Pancreas (tissue), 10 donors: ENCODE measurements around the gene WWOX. TPM values are rescaled to one million over a fixed set of nuclear protein-coding genes. Genes with fewer than 3 reads are reported as not detected.

Experiments used
- ATAC-seq, 4 donors: fragments of 200-7000 bp; cut with Tn5 transposase; one replicate each; pipeline versions ENCODE4 v1.8.0 to v1.9.1; 2020; ENCODE audit warnings: mild to moderate bottlenecking in 4 of 4, moderate library complexity in 4 of 4
- DNase-seq, 6 donors: peaks; one replicate each; pipeline ENCODE4 v3.0.0-alpha.2; 2020
- FAIRE-seq: peaks from 2 replicates; lab custom pipeline; 2012; peaks lifted over from hg19 to GRCh38; lab: Jason Lieb, UNC
- H3K27ac ChIP-seq, 4 donors: fragments of 200-600 bp; sonication (generic); 1 replicate in 3 of 4; 2 replicates in 1 of 4; pipeline versions ENCODE4 v1.5.0 to v1.8.0; 2020
- H3K27me3 ChIP-seq, 4 donors: fragments of 200-600 bp; one replicate each; pipeline ENCODE4 v1.8.0; 2021
- H3K36me3 ChIP-seq, 3 donors: fragments of 200-600 bp; sonication (generic) in 1 of 3; one replicate each; pipeline versions ENCODE4 v1.5.0 to v1.8.0; 2020 to 2021
- H3K4me1 ChIP-seq, 3 donors: fragments of 200-600 bp; one replicate each; pipeline ENCODE4 v1.8.0; 2021
- H3K4me3 ChIP-seq, 4 donors: fragments of 200-600 bp; sonication (generic) in 2 of 4; one replicate each; pipeline versions ENCODE4 v1.5.0 to v1.8.0; 2020 to 2021
- H3K9me3 ChIP-seq, 4 donors: fragments of 200-600 bp; one replicate each; pipeline ENCODE4 v1.8.0; 2021
- CTCF ChIP-seq, 4 donors: fragments of 200-600 bp; sonication (generic) in 3 of 4; IDR thresholded peaks; one replicate each; pipeline versions ENCODE4 v1.5.0 to v1.8.0; 2021; ENCODE audit warnings: antibody characterized with exemption in 4 of 4
- WGBS, 2 donors: extraction: QIAGEN DNeasy Blood & Tissue Kit; methylation state at CpG; one replicate each; pipeline ENCODE4 v1.1.7; 2013; 5-methylcytosine and 5-hydroxymethylcytosine counted together
- intact Hi-C, 3 donors: fragments of 100-400 bp; cut with DNase I; formaldehyde crosslinking; loops; one replicate each; pipeline versions ENCODE4 v1.11.1 to v1.14.2; 2022
- polyA plus RNA-seq, 2 donors: library from polyadenylated mRNA; stranded (reverse); fragments of 200-250 nt; gene quantifications; one replicate each; pipeline ENCODE4 v1.2.3, GENCODE V29; 2013
- total RNA-seq, 6 donors: library from RNA; stranded (reverse); fragmentation: NEBNext Ultra II Directional in 4 of 6; extraction: Animal tissue kit (Norgen Biotek cat#: 25700) in 4 of 6; gene quantifications; one replicate each; pipeline versions ENCODE4 v1.2.1 to v1.2.4, GENCODE V29; 2021 to 2023
- donor health status: healthy with polysubstance abuse.
- donor health status: DM: no; HTN: no; CAD: no; lungs with moderate emphysema.
- donor health status: DM: no; HTN: no; CAD: no.
- donor health status: control.
- donor health status: control.
- donor health status: Bipolar disorder and iron deficiency.
- donor health status: DM: yes; HTN: yes; CAD: no.
- donor health status: DM: no; HTN: no; CAD: no.
- donor health status: DM: no; HTN: no; CAD: no.
- donor health status: DM: yes; HTN: yes; CAD: no.

The WWOX gene
- total and polyA plus RNA-seq, 8 donors: 6.8 to 14.4 (median 10.8) TPM

- FAIRE-seq (no peak), ATAC-seq (no peak)
- no peaks in the 10 kb centered on the region for H3K27me3 ChIP-seq
Measured at GRCh38 chr16:78984324-78984723, 884.9 kb downstream of the WWOX start.

GRCh38 chr16:78984887-78985464 is 885.5 kb downstream of the WWOX start:
- 66 to 67% methylated on average over 12 of the region's 12 CpGs for WGBS, 2 donors
- H3K4me3 ChIP-seq: no peak overlapping the region
- no peak for FAIRE-seq

More at GRCh38 chr16:78984324-78984723, 884.9 kb downstream of the WWOX start:
- Histone ChIP-seq H3K9me3 (no peaks in the 10 kb centered on the region), H3K36me3 (no peaks in the 10 kb centered on the region), H3K27ac (no peak overlapping the region), H3K4me1 (no peaks in the 10 kb centered on the region), H3K4me3 (no peak overlapping the region)
- TF ChIP-seq CTCF (IDR thresholded peaks at IDR 0.05): no peak
- WGBS, 2 donors: 86 to 92% methylated on average over 3 of the region's 3 CpGs
- intact Hi-C loops: no loop called here
- DNase-seq: no peak

GRCh38 chr16:78985716-78986605 is 886.5 kb downstream of the WWOX start:
- Histone ChIP-seq H3K27ac (no peak overlapping the region), H3K4me3 (no peak overlapping the region), H3K36me3 (no peaks in the 10 kb centered on the region), H3K4me1 (no peaks in the 10 kb centered on the region), H3K27me3 (no peaks in the 10 kb centered on the region), H3K9me3 (no peaks in the 10 kb centered on the region)
- no peak for TF ChIP-seq CTCF (IDR thresholded peaks at IDR 0.05)
- FAIRE-seq (no peak), ATAC-seq (no peak), DNase-seq (no peak)
- intact Hi-C loops: no loop called here
- 85 to 90% methylated on average over 13 of the region's 13 CpGs for WGBS, 2 donors

More at GRCh38 chr16:78984887-78985464, 885.5 kb downstream of the WWOX start:
- H3K9me3 ChIP-seq: no peaks in the 10 kb centered on the region
- H3K27me3 ChIP-seq: no peaks in the 10 kb centered on the region
- H3K27ac ChIP-seq: no peak overlapping the region
- H3K36me3 ChIP-seq: no peaks in the 10 kb centered on the region
- no peaks in the 10 kb centered on the region for H3K4me1 ChIP-seq
- no peak for DNase-seq
- TF ChIP-seq CTCF (IDR thresholded peaks at IDR 0.05): no peak
- intact Hi-C loops: no loop called here
- ATAC-seq: no peak

GRCh38 chr16:78987666-78988065 is 888.2 kb downstream of the WWOX start:
- intact Hi-C loops: no loop called here
- DNase-seq: no peak
- H3K4me1 ChIP-seq: no peaks in the 10 kb centered on the region
- H3K27ac ChIP-seq: no peak overlapping the region
- H3K27me3 ChIP-seq: no peaks in the 10 kb centered on the region
- no peak for ATAC-seq
- no peak for TF ChIP-seq CTCF (IDR thresholded peaks at IDR 0.05)
- no peaks in the 10 kb centered on the region for H3K36me3 ChIP-seq
- no peaks in the 10 kb centered on the region for H3K9me3 ChIP-seq
- H3K4me3 ChIP-seq: no peak overlapping the region
- FAIRE-seq: no peak
- 83% methylated on average over 8 of the region's 8 CpGs for WGBS, 2 donors
